SK-N-MC (cell line): ENCODE results near the gene ACO1.

Source experiments
- EZH2 ChIP-seq: fragments of 200-600 bp; sonication (generic); IDR thresholded peaks from one replicate; pipeline ENCODE4 v1.6.1; 2017; ENCODE audit warnings: antibody characterized with exemption
- POLR2AphosphoS5 ChIP-seq: IDR thresholded peaks from 2 replicates; pipeline ENCODE4 v1.6.1; 2012; ENCODE audit warnings: mild to moderate bottlenecking, low read depth, low read length, borderline replicate concordance

GRCh38 chr9:32401488-32401887 is 17.0 kb downstream of the ACO1 start:
- no peak for TF ChIP-seq POLR2AphosphoS5
- no peak for TF ChIP-seq EZH2
